Measurements from ENCODE around the gene DARS2. TPM values are rescaled to one million over a fixed set of nuclear protein-coding genes. Genes with fewer than 3 reads are reported as not detected.

DARS2 gene
- total RNA-seq, 2 experiments from 2014 or later, result 45.6 to 74.8 TPM

DNA sequence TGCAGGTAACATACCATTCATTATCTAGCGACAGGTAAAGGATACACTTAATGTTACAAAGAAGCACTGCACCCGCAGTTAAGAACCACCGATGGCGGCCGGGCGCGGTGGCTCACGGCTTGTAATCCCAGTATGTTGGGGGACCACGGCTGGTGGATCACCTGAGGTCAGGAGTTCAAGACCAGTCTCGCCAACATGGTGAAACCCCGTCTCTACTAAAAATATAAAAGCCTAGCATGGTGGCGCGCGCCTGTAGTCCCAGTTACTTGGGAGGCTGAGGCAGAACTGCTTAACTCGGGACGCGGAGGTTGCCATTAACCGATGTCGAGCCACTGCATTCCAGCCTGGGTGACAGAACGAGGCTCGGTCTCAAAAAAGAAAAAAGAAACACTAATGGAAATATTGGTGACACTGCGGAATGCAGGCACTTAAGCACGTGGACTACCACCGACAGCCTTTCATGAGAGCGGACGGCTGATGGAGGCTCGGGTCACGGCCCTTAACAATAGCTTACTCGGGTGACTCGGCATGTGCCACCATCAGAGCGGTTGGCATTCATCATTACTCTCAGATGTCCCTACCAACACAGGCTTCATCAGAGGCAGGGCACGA lies 42.8 kb downstream of the DARS2 start:
- peak overlapping the region; percentile 93 for H3K4me2 ChIP-seq (ENCODE audit: low read length)
- peaks cover 41% of the 10 kb centered on the region for H4K20me1 ChIP-seq (ENCODE audit: insufficient read depth, low read length)
- H2AFZ ChIP-seq (ENCODE audit: low read length), result no peak overlapping the region
- no peaks in the 10 kb centered on the region for H3K9me2 ChIP-seq (ENCODE audit: insufficient read depth, low read length)
- intact Hi-C loops (cut with micrococcal nuclease; ENCODE audit: unreplicated experiment), result loop anchor here (5.0 kb wide), 5 partner anchors 290 to 1335 kb away; partner anchors contain the start of genes PRDX6, RABGAP1L and SUCO
- peaks cover 66% of the 10 kb centered on the region for H3K4me1 ChIP-seq (ENCODE audit: insufficient read depth, low read length, poor library complexity, severe bottlenecking)
- H3K36me3 ChIP-seq (ENCODE audit: insufficient read depth, low read length), result peaks cover 67% of the 10 kb centered on the region
- peak overlapping the region; percentile 98 for H3K4me3 ChIP-seq (ENCODE audit: low read depth, low read length, poor library complexity, severe bottlenecking)
- H3K9me3 ChIP-seq (ENCODE audit: low read length), result no peaks in the 10 kb centered on the region
- no peak for TF ChIP-seq EZH2phosphoT487 (IDR thresholded peaks at IDR 0.05; ENCODE audit: borderline replicate concordance, low read depth, low read length)
- TF ChIP-seq, protein P1, sequence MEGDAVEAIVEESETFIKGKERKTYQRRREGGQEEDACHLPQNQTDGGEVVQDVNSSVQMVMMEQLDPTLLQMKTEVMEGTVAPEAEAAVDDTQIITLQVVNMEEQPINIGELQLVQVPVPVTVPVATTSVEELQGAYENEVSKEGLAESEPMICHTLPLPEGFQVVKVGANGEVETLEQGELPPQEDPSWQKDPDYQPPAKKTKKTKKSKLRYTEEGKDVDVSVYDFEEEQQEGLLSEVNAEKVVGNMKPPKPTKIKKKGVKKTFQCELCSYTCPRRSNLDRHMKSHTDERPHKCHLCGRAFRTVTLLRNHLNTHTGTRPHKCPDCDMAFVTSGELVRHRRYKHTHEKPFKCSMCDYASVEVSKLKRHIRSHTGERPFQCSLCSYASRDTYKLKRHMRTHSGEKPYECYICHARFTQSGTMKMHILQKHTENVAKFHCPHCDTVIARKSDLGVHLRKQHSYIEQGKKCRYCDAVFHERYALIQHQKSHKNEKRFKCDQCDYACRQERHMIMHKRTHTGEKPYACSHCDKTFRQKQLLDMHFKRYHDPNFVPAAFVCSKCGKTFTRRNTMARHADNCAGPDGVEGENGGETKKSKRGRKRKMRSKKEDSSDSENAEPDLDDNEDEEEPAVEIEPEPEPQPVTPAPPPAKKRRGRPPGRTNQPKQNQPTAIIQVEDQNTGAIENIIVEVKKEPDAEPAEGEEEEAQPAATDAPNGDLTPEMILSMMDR (conservative IDR thresholded peaks at IDR 0.05; ENCODE audit: low read length), result no peak
- H3K27ac ChIP-seq (ENCODE audit: low read depth, low read length, poor library complexity, severe bottlenecking), result peak overlapping the region; percentile 91
- BruUV-seq (replicated peaks), result TSS peak; percentile 60
- CTCF ChIA-PET (ENCODE audit: unreplicated experiment), result no interaction called here
- POLR2A ChIA-PET, result interaction anchor here (0.9 to 2.8 kb wide), 4 partner anchors 13 to 44 kb away, joined by 3 to 11 read pairs (median 6); partner anchors contain the start of genes CENPL and DARS2
- DNase-seq (ENCODE audit: low spot score), result no peak
- H3K79me2 ChIP-seq (ENCODE audit: insufficient read depth, low read depth, low read length), result peaks cover 75% of the 10 kb centered on the region

DNA sequence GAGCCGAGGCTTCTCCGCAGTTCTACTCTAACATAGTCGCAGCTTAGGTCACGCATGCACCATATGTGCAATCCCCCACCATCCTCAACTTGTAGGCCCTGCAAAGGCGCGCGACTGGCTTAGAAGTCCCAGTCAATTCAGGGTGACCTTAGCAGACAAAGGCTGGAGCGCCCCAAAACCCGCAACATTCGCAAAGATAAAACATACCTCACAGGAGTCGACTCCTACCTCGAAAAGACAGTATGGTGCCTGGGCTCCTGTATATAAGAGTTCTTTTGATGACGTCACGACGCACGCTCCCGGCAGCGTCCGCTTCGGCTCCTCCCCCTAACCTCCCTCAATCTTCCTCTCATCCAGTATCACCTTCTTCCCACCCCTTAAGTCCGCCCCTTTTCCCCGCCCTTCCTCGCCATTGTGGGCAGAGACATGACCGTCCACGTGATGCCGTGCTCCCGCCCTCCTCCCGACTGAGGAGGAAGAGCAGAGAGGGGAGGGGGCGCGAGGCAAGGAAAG lies 43.3 kb downstream of the DARS2 start, which contains the start of gene GAS5:
GAS5 (minus strand) TSS at position 237 of the 513 bp plus-strand sequence.
- Histone ChIP-seq H4K20me1 (ENCODE audit: insufficient read depth, low read length) (peaks cover 41% of the 10 kb centered on the region), H3K4me1 (ENCODE audit: insufficient read depth, low read length, poor library complexity, severe bottlenecking) (peaks cover 61% of the 10 kb centered on the region), H3K36me3 (ENCODE audit: insufficient read depth, low read length) (peaks cover 67% of the 10 kb centered on the region), H2AFZ (ENCODE audit: low read length) (peak within 1 kb of the TSS; percentile 62), H3K9me2 (ENCODE audit: insufficient read depth, low read length) (no peaks in the 10 kb centered on the region), H3K79me2 (ENCODE audit: insufficient read depth, low read depth, low read length) (peaks cover 75% of the 10 kb centered on the region), H3K4me2 (ENCODE audit: low read length) (peak within 1 kb of the TSS; percentile 96), H3K27ac (ENCODE audit: low read depth, low read length, poor library complexity, severe bottlenecking) (peak within 1 kb of the TSS; percentile 91), H3K9me3 (ENCODE audit: low read length) (no peaks in the 10 kb centered on the region), H3K4me3 (ENCODE audit: low read depth, low read length, poor library complexity, severe bottlenecking) (peak within 1 kb of the TSS; percentile 98)
- DNase-seq (ENCODE audit: low spot score), result peak; percentile 99
- ChIA-PET POLR2A (interaction anchor here (0.5 to 2.8 kb wide), 19 partner anchors 8 to 1155 kb away, joined by 3 to 11 read pairs (median 4); partner anchors contain the start of genes CENPL, DARS2 and RC3H1), CTCF (ENCODE audit: unreplicated experiment) (interaction anchor here (0.8 kb wide), 1 partner anchor 16 kb away, joined by 3 read pairs; no protein-coding TSS in a partner anchor)
- intact Hi-C loops (cut with micrococcal nuclease; ENCODE audit: unreplicated experiment), result loop anchor here (1.0 to 5.0 kb wide), 8 partner anchors 44 to 1336 kb away; partner anchors contain the start of genes CENPL, DARS2, PRDX6 and RABGAP1L
- no TSS peak for BruUV-seq (replicated peaks)
- TF ChIP-seq, protein P1 (conservative IDR thresholded peaks at IDR 0.05; ENCODE audit: low read length), result no peak
- no peak for TF ChIP-seq EZH2phosphoT487 (IDR thresholded peaks at IDR 0.05; ENCODE audit: borderline replicate concordance, low read depth, low read length)
